ENCODE measurements around the gene IFNA6. TPM values are rescaled to one million over a fixed set of nuclear protein-coding genes. Genes with fewer than 3 reads are reported as not detected.
A peak's percentile ranks its signal among the peaks of the same experiment; 100 is the strongest.

The IFNA6 gene
- total RNA-seq, 2 donors from 2014 or later: not detected

DNA sequence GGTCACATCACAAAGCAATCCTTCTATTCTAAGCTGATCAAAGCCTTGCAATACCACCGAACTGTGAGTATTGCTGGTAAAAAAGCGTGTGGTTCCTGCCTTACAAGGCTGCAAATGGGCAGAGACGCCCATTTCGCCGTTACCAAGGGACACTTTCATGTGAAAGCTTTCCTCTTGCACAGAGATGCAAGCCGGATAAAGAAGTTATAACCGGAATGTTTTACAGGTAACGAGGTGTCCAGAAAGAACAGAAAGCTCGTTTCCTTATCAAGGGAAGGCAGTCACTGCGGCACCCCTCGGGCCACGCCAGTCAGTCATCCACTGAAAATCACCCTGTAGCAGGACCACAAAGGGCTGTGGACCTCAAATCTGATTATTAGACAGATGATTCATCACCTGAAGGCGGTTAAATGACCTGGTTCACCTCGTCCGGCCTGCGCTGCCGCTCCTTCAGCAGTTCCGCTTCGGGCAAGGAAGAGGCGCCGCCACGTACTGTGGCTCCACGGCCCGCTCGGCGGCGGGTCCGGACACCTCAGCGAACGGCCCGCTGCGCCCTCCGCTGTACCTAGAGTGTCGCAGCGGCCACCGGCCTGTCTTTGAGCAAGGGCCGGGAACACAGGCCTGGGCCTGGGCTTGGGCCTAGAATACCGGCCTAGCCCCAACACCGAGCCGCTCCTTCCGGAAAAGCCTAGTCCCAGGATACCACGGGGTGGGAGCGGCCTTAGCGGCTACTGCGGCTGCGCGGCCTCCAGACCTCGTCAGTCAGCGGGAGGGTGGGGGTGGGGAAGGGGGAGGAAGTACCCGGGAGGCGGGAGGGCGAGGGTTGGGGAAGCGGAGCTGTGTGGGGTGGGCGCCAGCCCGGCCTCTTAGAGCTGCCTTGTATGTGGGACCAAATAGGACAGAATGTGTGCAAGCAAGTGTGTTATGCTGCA, 15.7 kb downstream of the IFNA6 start, which contains the start of gene KLHL9:
Gene KLHL9 (minus strand): TSS at position 704 of the 932 bp plus-strand sequence. CDS start 545 bp downstream, at position 159.
- TF ChIP-seq CTCF (IDR thresholded peaks at IDR 0.05): peak in 1 of 2 donors; percentile 32
- peak; percentile 90 for DNase-seq (ENCODE audit: low spot score)
- H3K9me3 ChIP-seq: no peaks in the 10 kb centered on the region
- H3K4me3 ChIP-seq: peak within 1 kb of the TSS; percentile 81 to 89
- peak within 1 kb of the TSS; percentile 93 to 94 for H3K27ac ChIP-seq
- H3K4me1 ChIP-seq: peaks cover 0 to 44% of the 10 kb centered on the region in 2 donors
- H3K36me3 ChIP-seq: no peaks in the 10 kb centered on the region
- no peaks in the 10 kb centered on the region for H3K27me3 ChIP-seq

GRCh38 chr9:21333226-21333625, 17.5 kb downstream of the IFNA6 start:
- H3K4me3 ChIP-seq: no peak overlapping the region
- no peaks in the 10 kb centered on the region for H3K27me3 ChIP-seq
- no peak overlapping the region for H3K27ac ChIP-seq
- H3K36me3 ChIP-seq: no peaks in the 10 kb centered on the region
- no peaks in the 10 kb centered on the region for H3K9me3 ChIP-seq
- no peak for TF ChIP-seq CTCF (IDR thresholded peaks at IDR 0.05)
- DNase-seq (ENCODE audit: low spot score): no peak
- H3K4me1 ChIP-seq: peaks cover 0 to 53% of the 10 kb centered on the region in 2 donors

DNA sequence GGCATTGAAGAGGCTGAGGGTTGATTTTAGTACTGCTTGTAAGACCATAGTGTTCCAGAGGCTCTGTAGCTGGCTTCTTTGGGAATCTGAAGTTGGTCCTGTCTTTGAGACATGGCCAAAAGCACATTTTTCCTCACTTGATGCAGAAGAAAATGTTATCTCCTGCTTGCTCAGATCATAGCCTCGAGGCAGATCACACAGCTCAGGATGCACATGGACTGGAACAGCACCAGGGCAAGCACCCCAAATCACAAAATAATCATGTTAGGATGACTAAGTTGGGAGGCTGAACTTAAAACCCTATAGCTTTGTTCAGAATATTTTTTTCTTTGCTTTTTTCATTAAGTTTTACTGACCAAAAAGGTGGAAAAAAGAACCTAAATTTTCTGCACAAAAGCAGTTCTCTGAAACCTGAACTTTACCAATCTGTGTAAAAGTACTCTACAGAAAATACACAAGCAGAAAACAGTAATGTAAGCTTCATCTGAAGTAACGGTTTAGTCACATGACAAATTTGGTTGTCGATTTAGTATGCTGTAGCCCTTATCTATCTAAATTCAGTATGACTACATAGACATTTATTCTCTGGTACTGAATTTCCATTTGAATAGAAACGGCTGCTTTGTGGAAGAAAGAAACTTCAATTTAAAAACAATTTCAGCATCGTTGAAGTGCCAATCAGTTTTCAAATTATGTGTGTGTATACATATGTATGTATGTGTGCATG, 18.8 kb downstream of the IFNA6 start:
- Histone ChIP-seq H3K4me3 (no peak overlapping the region), H3K4me1 (peaks cover 0 to 53% of the 10 kb centered on the region in 2 donors), H3K9me3 (no peaks in the 10 kb centered on the region), H3K36me3 (no peaks in the 10 kb centered on the region), H3K27ac (no peak overlapping the region), H3K27me3 (no peaks in the 10 kb centered on the region)
- TF ChIP-seq CTCF (IDR thresholded peaks at IDR 0.05): no peak
- DNase-seq (ENCODE audit: low spot score): no peak

DNA sequence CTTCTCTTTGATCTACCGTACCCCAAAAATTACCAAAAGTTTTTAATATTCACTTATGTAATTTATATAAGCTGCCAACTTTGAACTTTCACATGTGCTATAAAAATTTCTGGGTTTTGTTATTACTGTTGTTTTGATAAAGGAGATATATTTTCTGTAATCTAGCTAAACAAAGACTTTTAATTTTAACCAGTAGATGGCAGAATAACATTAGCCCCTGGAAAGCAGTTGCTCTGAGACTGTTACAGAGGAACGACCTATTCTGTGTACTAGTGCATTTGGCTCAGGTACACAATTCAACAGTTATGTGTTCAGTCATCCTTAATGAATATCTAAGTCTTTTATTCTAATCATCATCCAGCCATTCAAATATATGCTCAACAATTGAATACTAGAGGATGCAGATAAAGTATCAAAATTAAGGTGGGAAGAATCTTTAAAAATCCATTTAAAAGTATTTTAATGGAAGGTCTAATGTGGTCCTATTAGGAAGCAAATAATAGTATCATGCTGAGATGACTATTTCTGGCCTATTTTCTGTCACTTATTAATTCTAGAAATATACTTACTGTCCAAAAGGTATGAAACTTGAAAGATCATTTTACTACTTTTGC, 24.1 kb downstream of the IFNA6 start:
- Histone ChIP-seq H3K27me3 (no peaks in the 10 kb centered on the region), H3K4me3 (no peak overlapping the region), H3K9me3 (no peaks in the 10 kb centered on the region), H3K27ac (no peak overlapping the region), H3K4me1 (peaks cover 0 to 34% of the 10 kb centered on the region in 2 donors), H3K36me3 (peaks cover 20% of the 10 kb centered on the region)
- TF ChIP-seq CTCF (IDR thresholded peaks at IDR 0.05): peak; percentile 54 to 74
- DNase-seq (ENCODE audit: low spot score): no peak

DNA sequence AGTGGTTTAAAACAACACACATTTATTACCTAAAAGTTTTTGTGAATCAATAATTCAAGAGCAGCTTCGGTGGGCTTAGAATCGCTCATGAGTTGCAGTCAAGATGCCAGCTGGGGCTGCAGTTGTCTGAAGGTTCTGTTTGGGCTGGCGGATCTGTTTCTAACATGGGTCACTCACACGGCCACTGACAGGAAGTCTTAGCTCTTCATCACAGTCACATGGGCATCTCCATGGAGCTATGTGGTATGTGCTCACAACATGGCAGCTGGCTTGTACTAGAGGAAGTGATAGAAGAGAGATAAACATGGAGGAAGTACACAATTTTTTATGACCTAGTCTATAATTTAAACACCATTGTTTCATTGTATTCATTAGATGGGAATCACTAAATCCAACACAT, 26.6 kb downstream of the IFNA6 start:
- Histone ChIP-seq H3K9me3 (no peaks in the 10 kb centered on the region), H3K4me3 (no peak overlapping the region), H3K4me1 (peaks cover 0 to 8% of the 10 kb centered on the region in 2 donors), H3K27ac (no peak overlapping the region), H3K27me3 (no peaks in the 10 kb centered on the region), H3K36me3 (peaks cover 28% of the 10 kb centered on the region)
- no peak for DNase-seq (ENCODE audit: low spot score)
- no peak for TF ChIP-seq CTCF (IDR thresholded peaks at IDR 0.05)

Data from right atrium auricular region (tissue), 2 donors.